ENCODE measurements around the gene SEZ6L.

SEZ6L gene

GRCh38 chr22:26174280-26174679, 5.0 kb downstream of the SEZ6L start:
- no peak overlapping the region for H3K4me3 ChIP-seq (IDR thresholded peaks at IDR 0.05; ENCODE audit: insufficient read depth, low read depth, low read length)
- H3K36me3 ChIP-seq (ENCODE audit: insufficient read depth), result no peaks in the 10 kb centered on the region
- no peak overlapping the region for H3K9ac ChIP-seq
- H2AFZ ChIP-seq (ENCODE audit: low read depth), result no peak overlapping the region
- H3K27me3 ChIP-seq (ENCODE audit: insufficient read depth, low read depth), result no peaks in the 10 kb centered on the region
- no peaks in the 10 kb centered on the region for H3K79me2 ChIP-seq (ENCODE audit: insufficient read depth, low read depth)
- H3K4me1 ChIP-seq (ENCODE audit: low read depth, poor library complexity, severe bottlenecking), result no peaks in the 10 kb centered on the region
- H3K4me2 ChIP-seq, result no peak overlapping the region
- no peaks in the 10 kb centered on the region for H4K20me1 ChIP-seq (ENCODE audit: insufficient read depth)
- no peak overlapping the region for H3K27ac ChIP-seq
- TF ChIP-seq CTCF (conservative IDR thresholded peaks at IDR 0.05; ENCODE audit: low read depth, low read length), result no peak

- no peak for TF ChIP-seq CTCF (conservative IDR thresholded peaks at IDR 0.05; ENCODE audit: low read depth, low read length)
- no peaks in the 10 kb centered on the region for H3K36me3 ChIP-seq (ENCODE audit: insufficient read depth)
- no peak overlapping the region for H3K9ac ChIP-seq
- no peaks in the 10 kb centered on the region for H4K20me1 ChIP-seq (ENCODE audit: insufficient read depth)
- no peak overlapping the region for H2AFZ ChIP-seq (ENCODE audit: low read depth)
- H3K4me3 ChIP-seq (IDR thresholded peaks at IDR 0.05; ENCODE audit: insufficient read depth, low read depth, low read length), result no peak overlapping the region
- no peak overlapping the region for H3K4me2 ChIP-seq
- no peaks in the 10 kb centered on the region for H3K27me3 ChIP-seq (ENCODE audit: insufficient read depth, low read depth)
- H3K79me2 ChIP-seq (ENCODE audit: insufficient read depth, low read depth), result no peaks in the 10 kb centered on the region
- no peaks in the 10 kb centered on the region for H3K4me1 ChIP-seq (ENCODE audit: low read depth, poor library complexity, severe bottlenecking)
- no peak overlapping the region for H3K27ac ChIP-seq
These were observed 13.5 kb downstream of the SEZ6L start for GRCh38 chr22:26182723-26183122.

- no peaks in the 10 kb centered on the region for H4K20me1 ChIP-seq (ENCODE audit: insufficient read depth)
- H2AFZ ChIP-seq (ENCODE audit: low read depth), result no peak overlapping the region
- no peak overlapping the region for H3K4me2 ChIP-seq
- H3K4me3 ChIP-seq (IDR thresholded peaks at IDR 0.05; ENCODE audit: insufficient read depth, low read depth, low read length), result no peak overlapping the region
- no peaks in the 10 kb centered on the region for H3K27me3 ChIP-seq (ENCODE audit: insufficient read depth, low read depth)
- H3K4me1 ChIP-seq (ENCODE audit: low read depth, poor library complexity, severe bottlenecking), result no peaks in the 10 kb centered on the region
- H3K79me2 ChIP-seq (ENCODE audit: insufficient read depth, low read depth), result no peaks in the 10 kb centered on the region
- H3K36me3 ChIP-seq (ENCODE audit: insufficient read depth), result no peaks in the 10 kb centered on the region
- no peak overlapping the region for H3K9ac ChIP-seq
- no peak for TF ChIP-seq CTCF (conservative IDR thresholded peaks at IDR 0.05; ENCODE audit: low read depth, low read length)
- no peak overlapping the region for H3K27ac ChIP-seq
These were observed 15.9 kb downstream of the SEZ6L start for GRCh38 chr22:26185190-26185589.

- Histone ChIP-seq H4K20me1 (ENCODE audit: insufficient read depth) (no peaks in the 10 kb centered on the region), H3K4me2 (no peak overlapping the region), H3K4me1 (ENCODE audit: low read depth, poor library complexity, severe bottlenecking) (no peaks in the 10 kb centered on the region), H3K4me3 (IDR thresholded peaks at IDR 0.05; ENCODE audit: insufficient read depth, low read depth, low read length) (no peak overlapping the region), H3K36me3 (ENCODE audit: insufficient read depth) (no peaks in the 10 kb centered on the region), H3K79me2 (ENCODE audit: insufficient read depth, low read depth) (no peaks in the 10 kb centered on the region), H2AFZ (ENCODE audit: low read depth) (no peak overlapping the region), H3K27me3 (ENCODE audit: insufficient read depth, low read depth) (no peaks in the 10 kb centered on the region), H3K9ac (no peak overlapping the region), H3K27ac (no peak overlapping the region)
- TF ChIP-seq CTCF (conservative IDR thresholded peaks at IDR 0.05; ENCODE audit: low read depth, low read length), result no peak
These were observed 19.1 kb downstream of the SEZ6L start for GRCh38 chr22:26188341-26188740.

- Histone ChIP-seq H3K27me3 (ENCODE audit: insufficient read depth, low read depth) (no peaks in the 10 kb centered on the region), H3K36me3 (ENCODE audit: insufficient read depth) (no peaks in the 10 kb centered on the region), H3K4me1 (ENCODE audit: low read depth, poor library complexity, severe bottlenecking) (no peaks in the 10 kb centered on the region), H3K27ac (no peak overlapping the region), H3K9ac (no peak overlapping the region), H3K4me2 (no peak overlapping the region), H3K4me3 (IDR thresholded peaks at IDR 0.05; ENCODE audit: insufficient read depth, low read depth, low read length) (no peak overlapping the region), H4K20me1 (ENCODE audit: insufficient read depth) (no peaks in the 10 kb centered on the region), H2AFZ (ENCODE audit: low read depth) (no peak overlapping the region), H3K79me2 (ENCODE audit: insufficient read depth, low read depth) (no peaks in the 10 kb centered on the region)
- TF ChIP-seq CTCF (conservative IDR thresholded peaks at IDR 0.05; ENCODE audit: low read depth, low read length), result no peak
These were observed 25.1 kb downstream of the SEZ6L start for GRCh38 chr22:26194313-26194712.

Data from KMS-11 (cell line).